HG03139 (cell line): ENCODE data around the gene NECTIN4.

Experiments used
- ATAC-seq: cut with Tn5 transposase; IDR thresholded peaks from one replicate; pipeline ENCODE4 v1.9.1; 2021; ENCODE audit not compliant: unreplicated experiment

Gene NECTIN4

GRCh38 chr1:161113915-161114314 is 24.6 kb upstream of the NECTIN4 start:
- no peak for ATAC-seq

GRCh38 chr1:161111527-161111926 is 22.2 kb upstream of the NECTIN4 start:
- no peak for ATAC-seq

GRCh38 chr1:161111117-161111516 is 21.8 kb upstream of the NECTIN4 start:
- no peak for ATAC-seq

GRCh38 chr1:161106431-161106830 is 17.1 kb upstream of the NECTIN4 start:
- ATAC-seq: no peak

GRCh38 chr1:161100556-161100955 is 11.2 kb upstream of the NECTIN4 start:
- no peak for ATAC-seq

- no peak for ATAC-seq
Observed at GRCh38 chr1:161099090-161099802, 9.9 kb upstream of the NECTIN4 start.

- ATAC-seq: peak; percentile 68
Observed at GRCh38 chr1:161098210-161099068, 9.1 kb upstream of the NECTIN4 start, which contains the start of gene KLHDC9. TSS of gene KLHDC9 (plus strand) at chr1:161098361. CDS start at chr1:161098536, 175 bp downstream.

GRCh38 chr1:161096530-161096929 is 7.2 kb upstream of the NECTIN4 start:
- ATAC-seq: no peak

- ATAC-seq: no peak
Observed at GRCh38 chr1:161096015-161096414, 6.7 kb upstream of the NECTIN4 start.

- no peak for ATAC-seq
Observed at GRCh38 chr1:161095230-161095629, 5.9 kb upstream of the NECTIN4 start.

- no peak for ATAC-seq
Observed at GRCh38 chr1:161094481-161094880, 5.1 kb upstream of the NECTIN4 start.

- no peak for ATAC-seq
Observed at GRCh38 chr1:161092621-161093028, 3.3 kb upstream of the NECTIN4 start.

GRCh38 chr1:161091796-161092507 is 2.6 kb upstream of the NECTIN4 start:
- ATAC-seq: no peak

GRCh38 chr1:161091093-161091492 is 1.7 kb upstream of the NECTIN4 start:
- no peak for ATAC-seq

- no peak for ATAC-seq
Observed at GRCh38 chr1:161090617-161091016, 1.3 kb upstream of the NECTIN4 start.

GRCh38 chr1:161089938-161090337 is 580 bp upstream of the NECTIN4 start:
- no peak for ATAC-seq

GRCh38 chr1:161088587-161089110 is 709 bp downstream of the NECTIN4 start:
- ATAC-seq: no peak

GRCh38 chr1:161086457-161086856 is 2.9 kb downstream of the NECTIN4 start:
- ATAC-seq: no peak

GRCh38 chr1:161085165-161085564 is 4.2 kb downstream of the NECTIN4 start:
- ATAC-seq: no peak

- no peak for ATAC-seq
Observed at GRCh38 chr1:161084597-161084988, 4.8 kb downstream of the NECTIN4 start.
